Measurements from ENCODE around the gene EEIG1. TPM values are rescaled to one million over a fixed set of nuclear protein-coding genes. Genes with fewer than 3 reads are reported as not detected.

The EEIG1 gene
- total RNA-seq, 1 experiment from 2014 or later: 176 TPM

DNA sequence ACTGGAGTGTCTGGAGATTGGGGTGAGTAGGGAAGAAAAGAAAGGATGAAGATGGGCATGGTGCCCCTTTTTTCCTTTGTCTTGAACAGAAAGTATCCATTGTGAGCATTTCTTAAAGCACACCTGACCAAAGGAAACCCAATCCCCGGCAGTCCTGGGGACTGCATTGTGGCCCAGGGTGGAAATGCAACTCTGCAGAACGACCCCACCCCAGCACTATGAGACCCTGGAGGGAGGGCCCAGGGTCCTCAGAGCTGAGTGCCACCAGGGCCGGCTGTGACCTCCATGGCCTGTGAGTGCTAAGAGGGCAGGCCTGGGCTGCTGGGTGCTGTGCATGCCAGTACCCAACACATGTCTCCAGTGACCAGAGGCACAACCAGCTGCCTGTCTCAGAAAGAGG, 18.5 kb downstream of the EEIG1 start:
- H3K27me3 ChIP-seq (ENCODE audit: insufficient read depth, low read depth): no peaks in the 10 kb centered on the region
- peaks cover 57% of the 10 kb centered on the region for H3F3A ChIP-seq (ENCODE audit: insufficient read depth, low read depth)
- H3K27ac ChIP-seq: no peak overlapping the region
- POLR2A ChIA-PET (ENCODE audit: unreplicated experiment): no interaction called here
- no peaks in the 10 kb centered on the region for H3K36me3 ChIP-seq (ENCODE audit: low read depth)
- no peak overlapping the region for H2AFZ ChIP-seq
- intact Hi-C loops (cut with micrococcal nuclease; ENCODE audit: unreplicated experiment): no loop called here
- no peaks in the 10 kb centered on the region for H3K9me2 ChIP-seq (ENCODE audit: insufficient read depth)
- peaks cover 98% of the 10 kb centered on the region for H3K79me2 ChIP-seq (ENCODE audit: low read depth)
- H4K20me1 ChIP-seq (ENCODE audit: insufficient read depth): peaks cover 13% of the 10 kb centered on the region
- no peak overlapping the region for H3K4me2 ChIP-seq
- DNase-seq: no peak
- no peak for TF ChIP-seq EZH2 (IDR thresholded peaks at IDR 0.05; ENCODE audit: low read depth)
- TF ChIP-seq, protein P1, sequence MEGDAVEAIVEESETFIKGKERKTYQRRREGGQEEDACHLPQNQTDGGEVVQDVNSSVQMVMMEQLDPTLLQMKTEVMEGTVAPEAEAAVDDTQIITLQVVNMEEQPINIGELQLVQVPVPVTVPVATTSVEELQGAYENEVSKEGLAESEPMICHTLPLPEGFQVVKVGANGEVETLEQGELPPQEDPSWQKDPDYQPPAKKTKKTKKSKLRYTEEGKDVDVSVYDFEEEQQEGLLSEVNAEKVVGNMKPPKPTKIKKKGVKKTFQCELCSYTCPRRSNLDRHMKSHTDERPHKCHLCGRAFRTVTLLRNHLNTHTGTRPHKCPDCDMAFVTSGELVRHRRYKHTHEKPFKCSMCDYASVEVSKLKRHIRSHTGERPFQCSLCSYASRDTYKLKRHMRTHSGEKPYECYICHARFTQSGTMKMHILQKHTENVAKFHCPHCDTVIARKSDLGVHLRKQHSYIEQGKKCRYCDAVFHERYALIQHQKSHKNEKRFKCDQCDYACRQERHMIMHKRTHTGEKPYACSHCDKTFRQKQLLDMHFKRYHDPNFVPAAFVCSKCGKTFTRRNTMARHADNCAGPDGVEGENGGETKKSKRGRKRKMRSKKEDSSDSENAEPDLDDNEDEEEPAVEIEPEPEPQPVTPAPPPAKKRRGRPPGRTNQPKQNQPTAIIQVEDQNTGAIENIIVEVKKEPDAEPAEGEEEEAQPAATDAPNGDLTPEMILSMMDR (conservative IDR thresholded peaks at IDR 0.05): no peak
- BruUV-seq (replicated peaks): no TSS peak
- CTCF ChIA-PET: interaction anchor here (0.6 kb wide), 1 partner anchor 701 kb away, joined by 9 read pairs; no protein-coding TSS in a partner anchor
- H3K4me1 ChIP-seq (replicated peaks; ENCODE audit: insufficient read depth): peaks cover 82% of the 10 kb centered on the region
- no peaks in the 10 kb centered on the region; the same call in 1 of the 2 replicates for H3K9me3 ChIP-seq (ENCODE audit: insufficient read depth, low read depth)
- no peak overlapping the region for H3K4me3 ChIP-seq

DNA sequence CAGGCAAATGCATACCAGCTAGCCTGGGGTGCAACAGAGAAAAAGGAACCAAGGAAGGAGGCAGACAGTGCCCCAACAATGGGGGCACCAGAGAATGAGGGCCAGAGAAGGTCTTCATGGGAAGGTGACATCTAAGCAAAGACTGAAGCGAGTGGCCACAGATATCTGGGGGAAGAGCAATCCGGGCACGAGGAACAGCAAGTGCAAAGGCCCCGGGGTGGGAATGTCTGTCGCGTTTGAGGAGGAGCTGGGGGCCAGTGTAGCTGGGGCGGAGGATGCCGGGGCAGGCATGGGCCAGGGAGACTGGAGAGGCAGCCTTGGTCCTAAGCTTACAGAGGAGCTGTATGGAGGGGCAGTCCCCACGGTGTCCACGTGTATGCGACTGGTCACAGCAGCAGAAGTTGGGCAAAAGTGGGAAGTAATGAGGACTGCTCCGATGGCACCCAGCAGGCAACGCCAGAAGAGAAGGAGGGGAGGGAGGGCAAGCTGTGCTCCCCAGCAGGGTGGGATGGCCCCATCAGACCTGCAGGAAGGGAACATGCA, 19.1 kb downstream of the EEIG1 start:
- peaks cover 14% of the 10 kb centered on the region for H4K20me1 ChIP-seq (ENCODE audit: insufficient read depth)
- BruUV-seq (replicated peaks): no TSS peak
- TF ChIP-seq, protein P1 (conservative IDR thresholded peaks at IDR 0.05): no peak
- no peak for TF ChIP-seq EZH2 (IDR thresholded peaks at IDR 0.05; ENCODE audit: low read depth)
- H3K4me3 ChIP-seq: no peak overlapping the region
- H3K4me2 ChIP-seq: no peak overlapping the region
- peaks cover 82% of the 10 kb centered on the region for H3K4me1 ChIP-seq (replicated peaks; ENCODE audit: insufficient read depth)
- peaks cover 98% of the 10 kb centered on the region for H3K79me2 ChIP-seq (ENCODE audit: low read depth)
- CTCF ChIA-PET: interaction anchor here (0.6 kb wide), 2 partner anchors 98 to 702 kb away, joined by 6 to 9 read pairs; no protein-coding TSS in a partner anchor
- H3K27ac ChIP-seq: 0 out of 2 replicates have a peak overlapping the region, but pooled peaks have one; percentile 40
- no peak overlapping the region for H2AFZ ChIP-seq
- no peaks in the 10 kb centered on the region; the same call in 1 of the 2 replicates for H3K9me3 ChIP-seq (ENCODE audit: insufficient read depth, low read depth)
- no peak for DNase-seq
- no peaks in the 10 kb centered on the region for H3K9me2 ChIP-seq (ENCODE audit: insufficient read depth)
- no peaks in the 10 kb centered on the region for H3K36me3 ChIP-seq (ENCODE audit: low read depth)
- POLR2A ChIA-PET (ENCODE audit: unreplicated experiment): no interaction called here
- H3K27me3 ChIP-seq (ENCODE audit: insufficient read depth, low read depth): no peaks in the 10 kb centered on the region
- peaks cover 57% of the 10 kb centered on the region for H3F3A ChIP-seq (ENCODE audit: insufficient read depth, low read depth)
- intact Hi-C loops (cut with micrococcal nuclease; ENCODE audit: unreplicated experiment): no loop called here

DNA sequence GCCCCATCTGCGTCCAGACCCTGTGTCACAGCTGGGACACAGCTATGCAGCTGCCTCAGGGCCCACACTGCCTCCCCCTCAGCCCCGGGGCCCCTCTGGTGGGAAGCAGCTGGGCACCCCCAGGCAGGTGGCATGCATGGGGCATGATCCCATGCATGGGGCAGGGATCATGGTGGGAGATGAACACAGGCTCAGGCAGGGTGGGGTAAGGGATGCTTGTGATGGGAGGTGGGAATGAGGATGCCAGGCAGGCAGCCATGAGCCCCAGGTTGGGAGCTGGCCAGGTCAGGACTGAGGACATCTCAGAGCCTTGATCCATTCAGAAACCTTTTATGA, 19.7 kb downstream of the EEIG1 start:
- no peak overlapping the region for H2AFZ ChIP-seq
- H3K27me3 ChIP-seq (ENCODE audit: insufficient read depth, low read depth): no peaks in the 10 kb centered on the region
- H3K4me3 ChIP-seq: no peak overlapping the region
- CTCF ChIA-PET: interaction anchor here (0.6 kb wide), 1 partner anchor 98 kb away, joined by 6 read pairs; no protein-coding TSS in a partner anchor
- DNase-seq: no peak
- no peaks in the 10 kb centered on the region; the same call in 1 of the 2 replicates for H3K9me3 ChIP-seq (ENCODE audit: insufficient read depth, low read depth)
- intact Hi-C loops (cut with micrococcal nuclease; ENCODE audit: unreplicated experiment): no loop called here
- H3K36me3 ChIP-seq (ENCODE audit: low read depth): no peaks in the 10 kb centered on the region
- TF ChIP-seq EZH2 (IDR thresholded peaks at IDR 0.05; ENCODE audit: low read depth): no peak
- TF ChIP-seq, protein P1 (conservative IDR thresholded peaks at IDR 0.05): no peak
- H3K4me1 ChIP-seq (replicated peaks; ENCODE audit: insufficient read depth): peaks cover 82% of the 10 kb centered on the region
- peaks cover 98% of the 10 kb centered on the region for H3K79me2 ChIP-seq (ENCODE audit: low read depth)
- peak overlapping the region; percentile 12; the same call in 1 of the 2 replicates for H3K4me2 ChIP-seq
- H4K20me1 ChIP-seq (ENCODE audit: insufficient read depth): peaks cover 14% of the 10 kb centered on the region
- H3K27ac ChIP-seq: peak overlapping the region; percentile 40; the same call in 1 of the 2 replicates
- POLR2A ChIA-PET (ENCODE audit: unreplicated experiment): no interaction called here
- no peaks in the 10 kb centered on the region for H3K9me2 ChIP-seq (ENCODE audit: insufficient read depth)
- BruUV-seq (replicated peaks): no TSS peak
- H3F3A ChIP-seq (ENCODE audit: insufficient read depth, low read depth): peaks cover 57% of the 10 kb centered on the region
